Mucosa of rectum (tissue), 2 donors: Measurements from ENCODE around the gene DNAH8.

Source experiments
- H3K27ac ChIP-seq, 2 donors: one replicate each; pipeline ENCODE4 v1.7.0; 2013; ENCODE audit warnings: inconsistent platforms in 2 of 2, low read depth in 2 of 2, low read length in 2 of 2
- H3K27me3 ChIP-seq, 2 donors: one replicate each; pipeline ENCODE4 v1.7.0; 2013; ENCODE audit warnings: low read length in 2 of 2; ENCODE audit not compliant: control insufficient read depth in 2 of 2, insufficient read depth in 2 of 2
- H3K36me3 ChIP-seq, 2 donors: one replicate each; pipeline ENCODE4 v1.7.0; 2013; ENCODE audit warnings: low read length in 2 of 2; ENCODE audit not compliant: control insufficient read depth in 2 of 2, insufficient read depth in 2 of 2
- H3K4me1 ChIP-seq, 2 donors: one replicate each; pipeline ENCODE4 v1.7.0; 2013; ENCODE audit warnings: low read length in 2 of 2, mild to moderate bottlenecking in 1 of 2; ENCODE audit not compliant: control insufficient read depth in 2 of 2, insufficient read depth in 2 of 2
- H3K4me3 ChIP-seq, 2 donors: one replicate each; pipeline ENCODE4 v1.7.0; 2013; ENCODE audit warnings: low read length in 2 of 2
- H3K9ac ChIP-seq, 2 donors: one replicate each; pipeline ENCODE4 v1.7.0; 2013; ENCODE audit warnings: low read length in 2 of 2, low read depth in 1 of 2, mild to moderate bottlenecking in 1 of 2
- H3K9me3 ChIP-seq, 2 donors: one replicate each; pipeline ENCODE4 v1.7.0; 2013; ENCODE audit warnings: low read length in 2 of 2; ENCODE audit not compliant: control insufficient read depth in 2 of 2
- donor health status: healthy.
- donor health status: Normal muscosa, but diverticular disease.

The DNAH8 gene

DNA sequence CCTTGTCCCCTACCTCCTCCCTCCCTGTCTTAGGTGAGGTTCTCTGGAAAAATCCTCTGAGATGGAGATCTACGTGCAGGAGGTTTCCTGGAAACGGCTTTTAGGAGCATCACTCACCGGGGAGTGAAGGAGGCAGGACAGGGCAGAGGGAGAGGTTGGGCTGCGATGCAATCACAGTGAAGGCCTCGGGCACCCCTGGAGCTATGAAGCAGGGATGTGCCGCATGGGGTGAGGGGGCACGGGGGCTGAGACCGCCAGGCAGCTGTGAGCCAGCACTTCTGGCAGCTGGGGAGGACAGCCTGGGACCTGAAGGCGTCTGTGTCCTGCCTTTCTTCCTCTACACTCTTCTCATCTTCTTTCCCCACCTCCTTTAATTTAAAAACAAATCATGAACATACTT is 320.6 kb downstream of the DNAH8 start:
- Histone ChIP-seq H3K27ac (no peak overlapping the region), H3K4me3 (no peak overlapping the region), H3K9ac (no peak overlapping the region), H3K4me1 (no peaks in the 10 kb centered on the region), H3K9me3 (no peaks in the 10 kb centered on the region), H3K36me3 (no peaks in the 10 kb centered on the region), H3K27me3 (peaks cover 29 to 36% of the 10 kb centered on the region in 2 donors)

DNA sequence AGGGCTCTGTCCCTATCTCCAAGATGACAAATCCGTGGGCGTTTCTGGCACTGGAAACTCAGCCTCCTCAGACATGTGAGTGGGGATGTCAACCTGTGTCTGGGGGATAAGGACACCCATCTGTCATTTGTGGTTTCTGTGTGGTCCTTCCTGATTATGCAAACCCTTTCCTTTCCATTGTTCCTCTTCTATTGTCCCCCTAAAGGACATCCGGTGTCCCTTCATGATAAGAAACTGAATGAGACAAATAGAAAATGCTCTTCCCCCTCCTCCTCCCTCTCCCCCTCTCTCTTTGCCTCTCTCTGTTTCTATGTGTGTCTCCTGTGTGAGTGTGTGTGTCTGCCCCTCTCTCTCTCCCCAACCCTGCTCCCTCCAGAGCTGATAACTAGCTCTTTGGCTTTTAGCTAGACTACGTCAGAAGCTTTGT is 322.0 kb downstream of the DNAH8 start:
- Histone ChIP-seq H3K9me3 (no peaks in the 10 kb centered on the region), H3K4me3 (no peak overlapping the region), H3K36me3 (no peaks in the 10 kb centered on the region), H3K27ac (no peak overlapping the region), H3K27me3 (peaks cover 26 to 30% of the 10 kb centered on the region in 2 donors), H3K4me1 (no peaks in the 10 kb centered on the region), H3K9ac (no peak overlapping the region)

DNA sequence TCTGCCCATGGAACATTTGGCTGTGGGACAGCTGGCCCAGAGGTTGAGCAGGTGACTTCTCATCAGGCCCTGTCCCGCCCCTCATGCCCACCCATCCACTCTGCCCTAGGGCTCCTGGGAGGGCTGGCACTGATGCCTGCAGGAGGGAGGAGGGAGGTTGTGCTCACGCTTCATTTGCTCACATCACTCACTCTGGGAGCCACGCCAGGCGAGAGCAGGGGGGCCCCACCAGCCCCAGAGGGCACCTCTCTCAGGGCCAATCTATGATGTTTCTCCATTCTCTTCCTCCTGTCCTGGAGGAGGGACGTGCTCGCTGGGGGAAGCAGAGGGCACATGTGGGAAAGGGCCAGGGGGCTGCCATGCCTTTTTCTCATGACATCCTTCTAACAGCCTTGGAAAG is 322.6 kb downstream of the DNAH8 start:
- no peaks in the 10 kb centered on the region for H3K36me3 ChIP-seq
- no peak overlapping the region for H3K9ac ChIP-seq
- no peak overlapping the region for H3K4me3 ChIP-seq
- H3K27me3 ChIP-seq, result peaks cover 26% of the 10 kb centered on the region in 2 donors
- no peak overlapping the region for H3K27ac ChIP-seq
- H3K4me1 ChIP-seq, result no peaks in the 10 kb centered on the region
- H3K9me3 ChIP-seq, result no peaks in the 10 kb centered on the region

DNA sequence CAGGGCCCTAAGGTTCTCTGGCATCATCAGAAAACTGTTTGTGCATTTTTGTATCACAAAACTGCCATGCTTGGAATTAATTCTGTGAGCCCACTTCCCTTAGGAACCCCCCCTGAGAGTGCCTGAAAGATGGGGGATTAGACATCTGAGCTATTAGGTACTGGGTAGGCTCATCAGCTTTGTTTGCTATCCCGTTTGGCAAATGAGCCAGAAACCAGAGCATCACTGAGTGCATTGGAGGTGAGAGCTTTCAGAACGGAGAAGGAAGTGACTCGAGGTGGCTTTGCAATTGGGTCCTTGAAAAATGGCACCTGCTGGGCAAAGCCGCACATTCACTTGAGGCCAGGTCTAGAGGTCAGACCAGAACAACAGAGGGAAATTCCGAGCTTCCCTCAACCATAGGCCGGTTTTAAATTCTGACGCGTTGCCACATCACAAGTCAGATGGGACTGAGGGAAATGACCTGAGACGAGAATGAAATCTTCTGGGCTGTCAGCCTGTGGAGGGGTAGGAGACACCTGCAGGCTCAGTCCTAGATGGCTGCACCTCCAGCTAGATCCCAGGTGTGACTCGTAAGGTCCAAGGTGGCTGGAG is 325.1 kb downstream of the DNAH8 start:
- Histone ChIP-seq H3K4me3 (no peak overlapping the region), H3K4me1 (no peaks in the 10 kb centered on the region), H3K27me3 (peaks cover 21 to 26% of the 10 kb centered on the region in 2 donors), H3K9ac (no peak overlapping the region), H3K9me3 (no peaks in the 10 kb centered on the region), H3K36me3 (no peaks in the 10 kb centered on the region), H3K27ac (no peak overlapping the region)

DNA sequence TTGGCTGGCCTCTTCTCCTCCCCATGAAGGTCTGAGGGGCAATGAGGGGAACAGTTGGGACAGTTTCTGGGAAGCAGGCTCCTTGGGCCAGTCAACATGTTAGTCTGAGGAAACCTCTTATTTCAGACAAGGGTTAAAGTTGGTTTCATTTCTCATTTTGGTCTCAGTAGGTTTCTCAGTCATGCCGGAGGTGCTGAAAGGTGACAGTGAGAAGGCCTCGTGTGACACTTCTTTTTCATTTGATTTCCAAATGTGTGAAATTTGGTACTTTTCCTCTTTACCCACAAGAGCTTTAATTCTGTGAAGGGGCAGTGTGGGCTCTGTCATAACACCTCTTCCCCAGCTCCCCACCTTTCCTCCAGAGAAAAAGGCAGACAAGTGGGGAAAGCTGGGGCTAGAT is 326.0 kb downstream of the DNAH8 start:
- H3K9ac ChIP-seq, result no peak overlapping the region
- H3K27ac ChIP-seq, result no peak overlapping the region
- H3K4me3 ChIP-seq, result no peak overlapping the region
- H3K9me3 ChIP-seq, result no peaks in the 10 kb centered on the region
- no peaks in the 10 kb centered on the region for H3K4me1 ChIP-seq
- no peaks in the 10 kb centered on the region for H3K36me3 ChIP-seq
- peaks cover 13 to 22% of the 10 kb centered on the region in 2 donors for H3K27me3 ChIP-seq

DNA sequence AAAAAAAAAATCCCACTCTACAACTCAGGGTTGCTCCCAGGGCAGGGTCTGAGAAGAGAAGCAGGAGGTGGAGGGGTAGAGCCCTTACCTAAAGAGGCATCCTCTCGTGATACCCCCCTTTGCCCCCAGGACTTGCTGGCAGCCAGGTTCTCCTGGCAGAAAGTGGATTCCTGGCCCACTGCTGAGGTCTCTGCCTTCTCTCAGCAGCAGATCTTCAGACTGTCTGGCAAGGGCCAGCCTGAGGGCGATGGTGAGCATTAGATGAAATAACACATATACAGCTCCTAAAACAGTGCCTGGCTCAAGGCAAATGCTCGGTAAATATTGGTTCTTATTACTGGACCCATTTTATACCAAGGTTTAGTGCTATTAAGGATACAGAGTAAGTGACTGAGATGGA is 328.7 kb downstream of the DNAH8 start:
- H3K27ac ChIP-seq, result no peak overlapping the region
- H3K4me3 ChIP-seq, result no peak overlapping the region
- H3K9ac ChIP-seq, result no peak overlapping the region
- H3K27me3 ChIP-seq, result peaks cover 18 to 22% of the 10 kb centered on the region in 2 donors
- H3K9me3 ChIP-seq, result no peaks in the 10 kb centered on the region
- H3K36me3 ChIP-seq, result no peaks in the 10 kb centered on the region
- no peaks in the 10 kb centered on the region for H3K4me1 ChIP-seq

DNA sequence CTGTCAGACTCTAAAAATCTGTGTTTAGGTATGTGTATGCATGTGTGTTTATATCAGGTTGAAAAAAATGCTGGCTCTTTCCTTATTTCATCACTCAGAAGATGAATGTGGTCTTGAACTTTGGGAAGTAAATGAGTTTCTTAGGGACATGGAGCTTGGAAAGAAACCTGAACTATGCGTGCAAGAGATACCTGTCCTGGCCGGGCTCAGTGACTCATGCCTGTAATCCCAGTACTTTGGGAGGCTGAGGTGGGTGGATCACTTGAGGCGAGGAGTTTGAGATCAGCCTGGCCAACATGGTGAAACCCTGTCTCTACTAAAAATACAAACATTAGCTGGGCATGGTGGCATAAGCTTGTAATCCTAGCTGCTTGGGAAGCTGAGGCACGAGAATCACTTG is 329.1 kb downstream of the DNAH8 start:
- Histone ChIP-seq H3K9ac (no peak overlapping the region), H3K4me1 (no peaks in the 10 kb centered on the region), H3K36me3 (no peaks in the 10 kb centered on the region), H3K27ac (no peak overlapping the region), H3K27me3 (peaks cover 20 to 22% of the 10 kb centered on the region in 2 donors), H3K9me3 (no peaks in the 10 kb centered on the region), H3K4me3 (no peak overlapping the region)

DNA sequence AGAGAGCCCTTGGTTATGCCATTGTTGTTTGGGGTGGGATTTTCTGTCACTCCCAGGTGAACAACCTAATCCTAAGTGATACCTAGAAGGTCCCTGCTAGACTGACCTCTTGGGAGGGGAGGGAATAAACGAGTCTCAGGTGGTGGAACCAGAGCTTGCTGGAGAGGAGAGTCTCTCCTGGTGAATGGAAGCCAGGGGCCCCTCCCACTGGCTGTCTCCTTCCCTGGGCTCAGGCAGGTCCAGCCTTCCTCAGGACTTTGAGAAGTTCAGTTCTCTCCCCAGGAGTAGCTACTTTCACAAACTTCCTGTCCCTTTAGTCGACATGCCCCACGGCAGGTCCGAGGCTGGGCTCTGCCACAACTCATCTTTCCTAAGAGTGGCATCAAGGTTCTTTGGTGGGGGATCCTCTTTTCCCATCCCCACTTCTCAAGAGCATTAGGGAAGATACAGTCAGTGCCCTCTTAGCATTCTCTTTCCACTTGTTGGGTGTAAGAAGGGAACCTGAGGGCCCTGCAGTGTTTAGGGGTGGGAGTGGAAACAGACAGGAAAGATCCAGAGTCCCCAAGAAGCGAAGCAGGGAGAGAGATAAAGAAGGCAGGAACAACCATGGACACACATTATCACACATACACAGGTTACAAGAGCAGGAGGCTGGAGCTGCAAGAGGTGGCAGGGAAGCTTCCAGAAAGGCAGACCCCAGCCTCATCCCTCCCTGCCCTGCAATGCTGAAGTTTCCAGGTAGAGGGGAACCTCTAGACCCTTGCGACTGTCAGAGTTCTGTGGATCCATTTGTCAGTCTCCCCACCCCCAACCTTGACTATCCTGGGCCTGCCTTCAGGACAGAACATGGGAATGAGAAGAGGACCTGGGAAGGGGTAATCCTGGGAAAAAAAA is 332.6 kb downstream of the DNAH8 start:
- Histone ChIP-seq H3K36me3 (no peaks in the 10 kb centered on the region), H3K27me3 (peaks cover 27 to 28% of the 10 kb centered on the region in 2 donors), H3K4me3 (no peak overlapping the region), H3K4me1 (no peaks in the 10 kb centered on the region), H3K9me3 (no peaks in the 10 kb centered on the region), H3K27ac (no peak overlapping the region), H3K9ac (no peak overlapping the region)

DNA sequence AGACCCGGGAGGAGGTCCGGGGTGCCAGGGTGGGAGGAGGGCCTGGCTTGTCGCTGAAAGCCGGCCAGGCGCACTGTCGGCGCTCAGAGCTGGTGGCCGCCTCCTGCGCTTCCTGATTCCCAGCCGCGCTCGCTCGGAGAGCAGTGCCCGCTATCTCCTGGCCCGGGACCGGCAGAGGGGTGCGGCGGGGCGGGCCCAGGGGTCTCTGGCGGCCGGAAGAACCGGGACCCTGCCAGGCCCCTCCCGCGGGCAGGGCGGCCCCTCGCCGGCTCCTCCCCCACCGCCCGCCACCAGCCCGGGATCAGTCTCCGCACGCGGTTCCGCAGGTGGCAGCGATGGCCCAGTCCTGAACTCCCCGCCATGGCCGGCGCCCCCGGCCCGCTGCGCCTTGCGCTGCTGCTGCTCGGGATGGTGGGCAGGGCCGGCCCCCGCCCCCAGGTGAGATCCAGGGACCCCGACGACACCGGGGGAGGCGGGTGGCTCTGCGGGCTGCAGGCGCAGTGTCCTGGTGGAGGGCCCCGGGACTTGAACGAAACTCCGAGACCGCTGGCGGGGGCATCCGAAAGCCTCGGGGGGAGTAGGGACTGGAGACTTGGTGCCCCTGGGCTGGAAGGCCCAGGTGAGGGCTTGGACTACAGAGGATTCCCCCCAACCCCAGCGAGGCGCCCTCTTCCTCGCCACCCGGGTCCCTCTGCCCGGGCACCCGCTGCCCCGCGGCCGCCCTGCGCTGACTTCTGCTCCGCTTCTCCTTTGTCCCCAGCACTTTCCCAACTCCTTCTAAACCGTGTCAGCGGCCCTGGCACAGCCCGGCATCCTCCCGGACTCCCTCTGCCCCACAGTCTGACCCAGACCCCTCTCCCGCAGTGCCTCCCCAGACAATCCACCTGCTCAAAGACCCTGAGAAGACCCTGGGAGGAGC is 333.6 kb downstream of the DNAH8 start, which contains the start of gene GLP1R:
Gene GLP1R, plus strand, starts transcription at position 301 of the 919 bp plus-strand sequence. Its CDS starts 60 bp downstream, at position 361.
- H3K27me3 ChIP-seq, result peaks cover 27 to 28% of the 10 kb centered on the region in 2 donors
- H3K9me3 ChIP-seq, result no peaks in the 10 kb centered on the region
- H3K36me3 ChIP-seq, result no peaks in the 10 kb centered on the region
- no peak within 1 kb of the TSS for H3K4me3 ChIP-seq
- H3K9ac ChIP-seq, result no peak within 1 kb of the TSS
- H3K27ac ChIP-seq, result no peak within 1 kb of the TSS
- peaks cover 0 to 3% of the 10 kb centered on the region in 2 donors for H3K4me1 ChIP-seq
